GM19455 (cell line): Measurements from ENCODE around the gene ZNF507.
A peak's percentile ranks its signal among the peaks of the same experiment; 100 is the strongest.

Source experiments
- ATAC-seq: cut with Tn5 transposase; IDR thresholded peaks from one replicate; pipeline ENCODE4 v1.9.1; 2021; ENCODE audit not compliant: unreplicated experiment

Gene ZNF507

GRCh38 chr19:32345261-32346207 lies at the start of gene ZNF507:
ZNF507 (plus strand) TSS chr19:32345610; CDS start chr19:32352831, 7,221 bp downstream.
- ATAC-seq, result peak; percentile 80

GRCh38 chr19:32296694-32297093 lies 48.7 kb upstream of the ZNF507 start:
- ATAC-seq, result no peak

GRCh38 chr19:32302778-32303177 lies 42.6 kb upstream of the ZNF507 start:
- ATAC-seq, result no peak

GRCh38 chr19:32303193-32303592 lies 42.2 kb upstream of the ZNF507 start:
- ATAC-seq, result no peak

- ATAC-seq, result no peak
Measured at GRCh38 chr19:32307591-32307990, 37.8 kb upstream of the ZNF507 start.

GRCh38 chr19:32308431-32309077 lies 36.9 kb upstream of the ZNF507 start:
- ATAC-seq, result no peak

- no peak for ATAC-seq
Measured at GRCh38 chr19:32309711-32310390, 35.6 kb upstream of the ZNF507 start.

- no peak for ATAC-seq
Measured at GRCh38 chr19:32311371-32311770, 34.0 kb upstream of the ZNF507 start.

GRCh38 chr19:32313569-32314265 lies 31.7 kb upstream of the ZNF507 start:
- no peak for ATAC-seq

GRCh38 chr19:32316034-32316433 lies 29.4 kb upstream of the ZNF507 start:
- ATAC-seq, result no peak

- ATAC-seq, result no peak
Measured at GRCh38 chr19:32317086-32317485, 28.3 kb upstream of the ZNF507 start.

GRCh38 chr19:32318884-32319520 lies 26.4 kb upstream of the ZNF507 start:
- ATAC-seq, result no peak

- no peak for ATAC-seq
Measured at GRCh38 chr19:32322541-32322940, 22.9 kb upstream of the ZNF507 start.

- no peak for ATAC-seq
Measured at GRCh38 chr19:32324631-32325285, 20.7 kb upstream of the ZNF507 start.

- no peak for ATAC-seq
Measured at GRCh38 chr19:32330213-32330857, 15.1 kb upstream of the ZNF507 start.

GRCh38 chr19:32333227-32333626 lies 12.2 kb upstream of the ZNF507 start:
- no peak for ATAC-seq

- no peak for ATAC-seq
Measured at GRCh38 chr19:32336259-32337083, 8.9 kb upstream of the ZNF507 start.

- no peak for ATAC-seq
Measured at GRCh38 chr19:32337084-32337808, 8.2 kb upstream of the ZNF507 start.
